HEK293 (cell line): ENCODE measurements around the gene PRDM7.

Source experiments
- CTCF ChIP-seq: fragments of 450-650 bp; formaldehyde crosslinking; IDR thresholded peaks from 2 replicates; pipeline ENCODE4 v1.5.1; 2016; ENCODE audit warnings: missing biosample characterization, missing genetic modification characterization
- PRDM10 ChIP-seq: fragments of 450-650 bp; formaldehyde crosslinking; IDR thresholded peaks from 2 replicates; pipeline ENCODE4 v1.5.1; 2016; ENCODE audit warnings: missing biosample characterization, missing genetic modification characterization
- ZNF391 ChIP-seq: fragments of 450-650 bp; formaldehyde crosslinking; IDR thresholded peaks from 2 replicates; pipeline ENCODE4 v1.5.1; 2016; ENCODE audit warnings: low read depth, missing biosample characterization, missing genetic modification characterization, borderline replicate concordance
- ZNF549 ChIP-seq: fragments of 450-650 bp; IDR thresholded peaks from 2 replicates; pipeline ENCODE4 v1.5.1; 2018; ENCODE audit warnings: missing biosample characterization, missing genetic modification characterization, mild to moderate bottlenecking, inconsistent platforms, moderate library complexity

GRCh38 chr16:90011908-90012501, 65.1 kb downstream of the PRDM7 start:
- TF ChIP-seq ZNF391 (tag by site-specific recombination) (no peak), PRDM10 (tag by site-specific recombination) (no peak), ZNF549 (tag by site-specific recombination) (no peak), CTCF (tag by site-specific recombination) (no peak)
